GM12865 (cell line): Measurements from ENCODE around the gene SV2C.
A peak's percentile ranks its signal among the peaks of the same experiment; 100 is the strongest.

Source experiments
- DNase-seq: peaks from one replicate; pipeline ENCODE4 v3.0.0; 2010; ENCODE audit warnings: low read depth
- H3K4me3 ChIP-seq: 2 replicates; pipeline ENCODE4 v1.5.1; 2011; ENCODE audit warnings: mild to moderate bottlenecking, low read depth, low read length, control low read depth
- TF ChIP-seq, protein P1 (sequence below): IDR thresholded peaks from 2 replicates; pipeline ENCODE4 v1.5.1; 2011; ENCODE audit warnings: low read length, control low read depth, low read depth, inconsistent platforms; ENCODE audit not compliant: insufficient read depth; ENCODE audit errors: missing control alignments

Gene SV2C

GRCh38 chr5:76145945-76146344 lies 62.8 kb downstream of the SV2C start:
- peak; percentile 68 for DNase-seq
- H3K4me3 ChIP-seq = no peak overlapping the region
- TF ChIP-seq, protein P1, sequence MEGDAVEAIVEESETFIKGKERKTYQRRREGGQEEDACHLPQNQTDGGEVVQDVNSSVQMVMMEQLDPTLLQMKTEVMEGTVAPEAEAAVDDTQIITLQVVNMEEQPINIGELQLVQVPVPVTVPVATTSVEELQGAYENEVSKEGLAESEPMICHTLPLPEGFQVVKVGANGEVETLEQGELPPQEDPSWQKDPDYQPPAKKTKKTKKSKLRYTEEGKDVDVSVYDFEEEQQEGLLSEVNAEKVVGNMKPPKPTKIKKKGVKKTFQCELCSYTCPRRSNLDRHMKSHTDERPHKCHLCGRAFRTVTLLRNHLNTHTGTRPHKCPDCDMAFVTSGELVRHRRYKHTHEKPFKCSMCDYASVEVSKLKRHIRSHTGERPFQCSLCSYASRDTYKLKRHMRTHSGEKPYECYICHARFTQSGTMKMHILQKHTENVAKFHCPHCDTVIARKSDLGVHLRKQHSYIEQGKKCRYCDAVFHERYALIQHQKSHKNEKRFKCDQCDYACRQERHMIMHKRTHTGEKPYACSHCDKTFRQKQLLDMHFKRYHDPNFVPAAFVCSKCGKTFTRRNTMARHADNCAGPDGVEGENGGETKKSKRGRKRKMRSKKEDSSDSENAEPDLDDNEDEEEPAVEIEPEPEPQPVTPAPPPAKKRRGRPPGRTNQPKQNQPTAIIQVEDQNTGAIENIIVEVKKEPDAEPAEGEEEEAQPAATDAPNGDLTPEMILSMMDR = peak; percentile 48

GRCh38 chr5:76149636-76150035 lies 66.5 kb downstream of the SV2C start:
- H3K4me3 ChIP-seq = no peak overlapping the region
- no peak for DNase-seq
- TF ChIP-seq, protein P1 = no peak

- H3K4me3 ChIP-seq = no peak overlapping the region
- TF ChIP-seq, protein P1 = no peak
- no peak for DNase-seq
Measured at GRCh38 chr5:76152161-76152560, 69.0 kb downstream of the SV2C start.

- H3K4me3 ChIP-seq = no peak overlapping the region
- no peak for DNase-seq
- TF ChIP-seq, protein P1 = no peak
Measured at GRCh38 chr5:76152700-76153099, 69.5 kb downstream of the SV2C start.

- peak; percentile 5 for DNase-seq
- H3K4me3 ChIP-seq = no peak overlapping the region
- TF ChIP-seq, protein P1 = no peak
Measured at GRCh38 chr5:76153271-76153670, 70.1 kb downstream of the SV2C start.

DNA sequence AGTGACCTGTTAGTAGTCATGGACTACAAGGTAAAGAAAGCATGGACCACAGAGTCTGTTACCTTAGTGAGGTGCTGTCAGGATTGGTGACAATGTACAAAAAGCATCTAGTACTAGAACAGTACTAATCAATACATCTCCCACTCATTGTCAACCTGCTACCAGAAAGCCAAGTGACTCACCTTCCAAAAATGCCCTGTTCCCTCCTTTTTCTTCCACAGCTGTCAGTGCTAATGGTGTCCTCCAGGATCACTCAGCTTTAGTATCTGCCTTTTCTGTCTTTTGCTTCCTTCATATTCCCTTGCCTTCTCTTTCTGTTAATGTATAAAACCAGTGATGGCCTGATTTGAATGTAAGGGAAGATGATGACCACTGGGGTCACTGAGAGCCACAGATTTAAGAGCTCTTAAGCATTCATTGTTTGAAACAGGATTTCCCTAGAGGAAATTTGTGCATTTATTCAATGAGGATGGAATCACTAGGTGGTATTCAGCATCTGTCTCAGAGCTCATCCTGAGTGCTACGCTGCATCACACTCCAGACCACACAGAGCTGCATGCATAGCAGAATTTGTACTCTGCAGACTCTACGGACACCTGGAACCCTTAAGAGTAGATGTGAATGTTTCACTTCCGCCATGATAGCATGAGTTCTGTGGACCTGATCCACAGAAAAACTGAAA lies 71.0 kb downstream of the SV2C start:
- DNase-seq = peak; percentile 10
- TF ChIP-seq, protein P1 = no peak
- H3K4me3 ChIP-seq = no peak overlapping the region

DNA sequence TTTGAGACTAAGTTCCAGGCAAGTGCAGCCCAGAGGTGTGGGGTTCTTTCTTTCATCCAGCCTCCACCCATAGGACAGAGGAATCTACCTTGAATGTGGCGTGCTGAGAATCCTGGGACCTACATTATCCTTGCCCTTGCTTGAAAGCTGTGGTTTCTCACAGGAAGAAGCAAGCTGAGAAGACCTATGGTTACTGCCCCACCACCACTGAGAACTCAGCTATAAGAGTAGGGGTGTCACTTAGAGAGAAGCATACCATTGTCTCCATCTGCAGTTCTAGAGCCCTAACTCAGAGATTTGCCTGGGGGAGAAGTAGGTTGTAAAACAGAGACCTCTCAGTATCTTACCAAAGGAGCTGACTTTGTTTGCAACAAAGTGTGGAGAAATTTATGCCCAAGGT lies 72.4 kb downstream of the SV2C start:
- DNase-seq = no peak
- H3K4me3 ChIP-seq = no peak overlapping the region
- TF ChIP-seq, protein P1 = no peak
